Measurements from ENCODE around the gene HS3ST4. TPM values are rescaled to one million over a fixed set of nuclear protein-coding genes. Genes with fewer than 3 reads are reported as not detected.
A peak's percentile ranks its signal among the peaks of the same experiment; 100 is the strongest.

Gene HS3ST4
- polyA plus RNA-seq, 1 donor from 2014 or later, result 13.0 TPM

- peak overlapping the region; percentile 13 for H3K4me2 ChIP-seq (ENCODE audit: low read length)
- no peaks in the 10 kb centered on the region for H3K36me3 ChIP-seq (ENCODE audit: insufficient read depth, low read length)
- H3K4me3 ChIP-seq (ENCODE audit: low read length), result no peak overlapping the region
- peak overlapping the region; percentile 26 for H3K27ac ChIP-seq (ENCODE audit: low read length)
- no peaks in the 10 kb centered on the region for H4K20me1 ChIP-seq (ENCODE audit: insufficient read depth)
- H3F3A ChIP-seq (ENCODE audit: insufficient read depth, low read length, poor library complexity, severe bottlenecking), result no peaks in the 10 kb centered on the region
- H3K9me2 ChIP-seq (ENCODE audit: insufficient read depth, low read length), result no peaks in the 10 kb centered on the region
- H3K9me3 ChIP-seq (ENCODE audit: low read length), result no peaks in the 10 kb centered on the region
- H3K79me2 ChIP-seq (replicated peaks; ENCODE audit: insufficient read depth, low read length), result no peaks in the 10 kb centered on the region
- H3K27me3 ChIP-seq (ENCODE audit: insufficient read depth, low read depth, low read length), result no peaks in the 10 kb centered on the region
- TF ChIP-seq TAF1 (IDR thresholded peaks at IDR 0.05; ENCODE audit: low read depth) (no peak), SMC3 (conservative IDR thresholded peaks at IDR 0.05; ENCODE audit: poor library complexity) (no peak), CTCF (IDR thresholded peaks at IDR 0.05; ENCODE audit: poor library complexity, severe bottlenecking) (no peak), EP300 (conservative IDR thresholded peaks at IDR 0.05; ENCODE audit: poor library complexity, severe bottlenecking) (no peak), MXI1 (conservative IDR thresholded peaks at IDR 0.05; ENCODE audit: poor library complexity, severe bottlenecking) (no peak), EZH2 (IDR thresholded peaks at IDR 0.05; ENCODE audit: borderline replicate concordance, insufficient read depth, low read length, poor library complexity, severe bottlenecking) (no peak), REST (IDR thresholded peaks at IDR 0.05; ENCODE audit: borderline replicate concordance) (peak; percentile 40), POLR2AphosphoS5 (IDR thresholded peaks at IDR 0.05) (peak; percentile 76), RAD21 (conservative IDR thresholded peaks at IDR 0.05) (no peak)
- no peak overlapping the region for H2AFZ ChIP-seq (ENCODE audit: low read depth, low read length)
- peak overlapping the region; percentile 13 for H3K9ac ChIP-seq (ENCODE audit: low read length)
Measured at GRCh38 chr16:26041952-26042668, 350.4 kb downstream of the HS3ST4 start.

- H3K9ac ChIP-seq (ENCODE audit: low read length), result no peak overlapping the region
- no peaks in the 10 kb centered on the region for H3K9me3 ChIP-seq (ENCODE audit: low read length)
- no peak overlapping the region for H2AFZ ChIP-seq (ENCODE audit: low read depth, low read length)
- no peaks in the 10 kb centered on the region for H3K9me2 ChIP-seq (ENCODE audit: insufficient read depth, low read length)
- no peak overlapping the region for H3K27ac ChIP-seq (ENCODE audit: low read length)
- no peaks in the 10 kb centered on the region for H4K20me1 ChIP-seq (ENCODE audit: insufficient read depth)
- H3K79me2 ChIP-seq (replicated peaks; ENCODE audit: insufficient read depth, low read length), result no peaks in the 10 kb centered on the region
- no peaks in the 10 kb centered on the region for H3K36me3 ChIP-seq (ENCODE audit: insufficient read depth, low read length)
- no peaks in the 10 kb centered on the region for H3F3A ChIP-seq (ENCODE audit: insufficient read depth, low read length, poor library complexity, severe bottlenecking)
- H3K4me2 ChIP-seq (ENCODE audit: low read length), result no peak overlapping the region
- TF ChIP-seq EZH2 (IDR thresholded peaks at IDR 0.05; ENCODE audit: borderline replicate concordance, insufficient read depth, low read length, poor library complexity, severe bottlenecking) (no peak), TAF1 (IDR thresholded peaks at IDR 0.05; ENCODE audit: low read depth) (no peak), MXI1 (conservative IDR thresholded peaks at IDR 0.05; ENCODE audit: poor library complexity, severe bottlenecking) (no peak), SMC3 (conservative IDR thresholded peaks at IDR 0.05; ENCODE audit: poor library complexity) (no peak), POLR2AphosphoS5 (IDR thresholded peaks at IDR 0.05) (no peak), CTCF (IDR thresholded peaks at IDR 0.05; ENCODE audit: poor library complexity, severe bottlenecking) (no peak), EP300 (conservative IDR thresholded peaks at IDR 0.05; ENCODE audit: poor library complexity, severe bottlenecking) (no peak), REST (IDR thresholded peaks at IDR 0.05; ENCODE audit: borderline replicate concordance) (no peak), RAD21 (conservative IDR thresholded peaks at IDR 0.05) (no peak)
- H3K4me3 ChIP-seq (ENCODE audit: low read length), result no peak overlapping the region
- H3K27me3 ChIP-seq (ENCODE audit: insufficient read depth, low read depth, low read length), result no peaks in the 10 kb centered on the region
Measured at GRCh38 chr16:26050472-26050871, 358.7 kb downstream of the HS3ST4 start.

Measured in neural cell (in vitro differentiated cells).